WERI-Rb-1 (cell line): Measurements from ENCODE around the gene EEF1AKMT2.
"Not testable (repeated sequence)": the region's sequence is repeated elsewhere in the genome, so short reads cannot be mapped to it uniquely, and the experiment has no call there.

Experiments
- DNase-seq: peaks from one replicate; pipeline ENCODE4 v3.0.0-alpha.2; 2020
- H3K27ac ChIP-seq: fragments of 250-450 bp; sonication (Bioruptor Pico); 2 replicates; pipeline ENCODE4 v1.5.1; 2020; ENCODE audit warnings: mild to moderate bottlenecking, moderate library complexity
- H3K27me3 ChIP-seq: fragments of 250-450 bp; sonication (Bioruptor Pico); 2 replicates; pipeline ENCODE4 v1.5.1; 2021; ENCODE audit warnings: mild to moderate bottlenecking, low read depth, moderate library complexity; ENCODE audit not compliant: insufficient read depth, severe bottlenecking
- H3K36me3 ChIP-seq: fragments of 250-450 bp; sonication (Bioruptor Pico); 2 replicates; pipeline ENCODE4 v1.5.1; 2020; ENCODE audit warnings: mild to moderate bottlenecking, moderate library complexity
- H3K4me3 ChIP-seq: 2 replicates; pipeline ENCODE4 v1.5.1; 2011; ENCODE audit warnings: low read depth, mild to moderate bottlenecking, control low read depth, low read length
- H3K9me3 ChIP-seq: fragments of 250-450 bp; sonication (Bioruptor Pico); 2 replicates; pipeline ENCODE4 v1.5.1; 2021; ENCODE audit warnings: mild to moderate bottlenecking, moderate library complexity; ENCODE audit not compliant: severe bottlenecking
- TF ChIP-seq, protein P1 (sequence below): IDR thresholded peaks from 2 replicates; pipeline ENCODE4 v1.5.1; 2011; ENCODE audit warnings: low read depth, mild to moderate bottlenecking, control low read depth, inconsistent platforms, low read length

Gene EEF1AKMT2

DNA sequence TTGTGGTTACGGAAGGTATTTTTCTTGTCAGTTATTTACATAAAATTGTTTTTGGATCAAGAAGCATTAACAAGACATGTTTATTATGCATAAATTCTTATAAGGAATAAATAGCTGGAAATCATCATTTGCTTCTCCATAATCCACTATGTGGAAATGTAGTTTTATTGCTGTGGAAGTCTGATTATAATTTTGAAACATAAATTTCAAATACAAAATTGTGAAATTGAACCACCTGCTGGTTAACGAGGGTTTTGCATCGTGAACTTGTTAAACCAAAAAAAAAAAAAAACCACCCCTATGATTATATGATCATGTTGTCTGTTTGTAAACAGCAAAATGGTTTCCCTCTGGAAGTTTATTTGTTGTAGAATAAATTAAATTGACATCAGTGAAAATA lies 35.8 kb upstream of the EEF1AKMT2 start:
- H3K4me3 ChIP-seq, result no peak overlapping the region
- no peak overlapping the region for H3K27ac ChIP-seq
- peaks cover 52% of the 10 kb centered on the region for H3K36me3 ChIP-seq
- TF ChIP-seq, protein P1, sequence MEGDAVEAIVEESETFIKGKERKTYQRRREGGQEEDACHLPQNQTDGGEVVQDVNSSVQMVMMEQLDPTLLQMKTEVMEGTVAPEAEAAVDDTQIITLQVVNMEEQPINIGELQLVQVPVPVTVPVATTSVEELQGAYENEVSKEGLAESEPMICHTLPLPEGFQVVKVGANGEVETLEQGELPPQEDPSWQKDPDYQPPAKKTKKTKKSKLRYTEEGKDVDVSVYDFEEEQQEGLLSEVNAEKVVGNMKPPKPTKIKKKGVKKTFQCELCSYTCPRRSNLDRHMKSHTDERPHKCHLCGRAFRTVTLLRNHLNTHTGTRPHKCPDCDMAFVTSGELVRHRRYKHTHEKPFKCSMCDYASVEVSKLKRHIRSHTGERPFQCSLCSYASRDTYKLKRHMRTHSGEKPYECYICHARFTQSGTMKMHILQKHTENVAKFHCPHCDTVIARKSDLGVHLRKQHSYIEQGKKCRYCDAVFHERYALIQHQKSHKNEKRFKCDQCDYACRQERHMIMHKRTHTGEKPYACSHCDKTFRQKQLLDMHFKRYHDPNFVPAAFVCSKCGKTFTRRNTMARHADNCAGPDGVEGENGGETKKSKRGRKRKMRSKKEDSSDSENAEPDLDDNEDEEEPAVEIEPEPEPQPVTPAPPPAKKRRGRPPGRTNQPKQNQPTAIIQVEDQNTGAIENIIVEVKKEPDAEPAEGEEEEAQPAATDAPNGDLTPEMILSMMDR, result 0 out of 2 replicates have a peak, but pooled peaks have one; percentile 8
- no peak for DNase-seq
- no peaks in the 10 kb centered on the region for H3K27me3 ChIP-seq
- H3K9me3 ChIP-seq, result no peaks in the 10 kb centered on the region

DNA sequence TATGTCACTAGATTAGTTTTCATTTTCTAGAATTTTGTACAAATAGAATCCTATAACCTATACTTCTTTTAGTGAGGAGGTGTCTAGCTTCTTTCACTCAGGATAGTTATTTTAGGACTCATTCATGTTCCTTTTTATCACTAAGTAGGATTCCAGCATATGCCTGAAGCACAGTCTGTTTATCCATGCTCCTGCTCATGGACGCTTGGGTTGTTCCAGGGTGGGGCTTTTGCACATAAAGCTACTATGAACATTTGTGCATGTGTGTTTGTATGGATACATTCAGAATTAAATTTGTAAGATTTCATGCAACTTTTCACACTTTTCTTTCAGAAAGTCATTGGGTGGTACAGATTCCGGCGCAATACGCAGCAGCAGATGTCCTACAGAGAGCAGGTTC lies 34.6 kb upstream of the EEF1AKMT2 start:
- H3K9me3 ChIP-seq, result no peaks in the 10 kb centered on the region
- H3K27me3 ChIP-seq, result no peaks in the 10 kb centered on the region
- no peak overlapping the region for H3K27ac ChIP-seq
- no peak overlapping the region for H3K4me3 ChIP-seq
- peaks cover 42% of the 10 kb centered on the region for H3K36me3 ChIP-seq
- TF ChIP-seq, protein P1, result no peak
- no peak for DNase-seq

DNA sequence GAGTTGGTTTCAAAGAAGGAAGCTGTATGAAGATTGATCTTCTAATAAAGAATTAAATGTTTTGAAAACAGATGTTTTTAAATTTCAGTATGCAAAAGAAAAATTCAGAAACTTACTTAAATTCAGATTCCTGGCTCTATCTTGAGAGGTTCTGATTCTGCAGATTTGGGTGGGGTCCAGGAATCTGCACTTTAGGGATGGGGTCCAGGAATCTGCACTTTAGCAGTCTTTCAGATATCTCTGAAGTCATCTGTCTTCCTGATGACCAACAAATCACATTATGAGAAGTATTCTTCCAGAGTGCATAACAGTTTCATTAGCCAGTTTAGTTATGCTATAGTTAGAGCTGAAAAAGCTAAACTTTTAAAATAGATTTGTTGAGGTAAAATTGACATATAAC lies 34.0 kb upstream of the EEF1AKMT2 start:
- DNase-seq, result no peak
- Histone ChIP-seq H3K27me3 (no peaks in the 10 kb centered on the region), H3K9me3 (no peaks in the 10 kb centered on the region), H3K36me3 (peaks cover 38% of the 10 kb centered on the region), H3K4me3 (no peak overlapping the region), H3K27ac (no peak overlapping the region)
- TF ChIP-seq, protein P1, result no peak

DNA sequence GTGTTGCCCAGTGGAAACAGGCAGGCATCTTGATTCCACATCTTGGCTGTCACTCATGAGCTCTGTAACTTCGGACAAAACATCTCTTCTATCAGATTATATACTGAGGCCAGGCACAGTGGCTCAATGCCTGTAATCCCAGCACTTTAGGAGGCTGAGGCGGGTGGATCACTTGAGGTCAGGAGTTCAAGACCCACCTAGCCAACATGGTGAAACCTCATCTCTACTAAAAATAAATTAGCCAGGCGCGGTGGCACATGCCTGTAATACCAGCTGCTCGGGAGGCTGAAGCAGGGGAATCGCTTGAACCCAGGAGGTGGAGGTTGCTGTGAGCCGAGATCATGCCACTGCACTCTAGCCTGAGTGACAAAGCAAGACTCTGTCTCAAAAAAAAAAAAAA lies 33.2 kb upstream of the EEF1AKMT2 start:
- DNase-seq, H3K9me3 ChIP-seq, H3K4me3 ChIP-seq, H3K27ac ChIP-seq, H3K27me3 ChIP-seq: not testable (repeated sequence)
- peaks cover 31% of the 10 kb centered on the region for H3K36me3 ChIP-seq

DNA sequence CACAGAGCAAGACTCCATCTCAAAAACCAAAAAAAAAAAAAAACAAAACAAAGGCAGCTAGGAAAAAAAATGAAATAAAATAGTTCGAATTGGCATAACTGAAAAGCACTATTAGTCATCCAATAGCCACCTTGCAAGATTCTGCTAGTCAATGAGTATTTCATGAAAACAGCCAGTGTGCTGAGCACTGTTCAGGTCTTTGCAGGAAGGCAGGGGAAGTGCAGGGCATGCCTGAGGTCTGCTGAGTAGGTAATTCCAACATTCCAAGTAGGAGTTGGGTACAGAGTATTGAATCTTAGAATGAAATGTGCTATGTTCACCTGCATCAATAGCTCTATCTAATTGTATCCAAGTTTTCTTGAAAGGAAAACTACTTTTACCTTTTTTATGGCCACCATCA lies 32.8 kb upstream of the EEF1AKMT2 start:
- Histone ChIP-seq H3K27ac (no peak overlapping the region), H3K27me3 (no peaks in the 10 kb centered on the region), H3K9me3 (no peaks in the 10 kb centered on the region), H3K36me3 (peaks cover 27% of the 10 kb centered on the region), H3K4me3 (no peak overlapping the region)
- TF ChIP-seq, protein P1, result no peak
- no peak for DNase-seq

DNA sequence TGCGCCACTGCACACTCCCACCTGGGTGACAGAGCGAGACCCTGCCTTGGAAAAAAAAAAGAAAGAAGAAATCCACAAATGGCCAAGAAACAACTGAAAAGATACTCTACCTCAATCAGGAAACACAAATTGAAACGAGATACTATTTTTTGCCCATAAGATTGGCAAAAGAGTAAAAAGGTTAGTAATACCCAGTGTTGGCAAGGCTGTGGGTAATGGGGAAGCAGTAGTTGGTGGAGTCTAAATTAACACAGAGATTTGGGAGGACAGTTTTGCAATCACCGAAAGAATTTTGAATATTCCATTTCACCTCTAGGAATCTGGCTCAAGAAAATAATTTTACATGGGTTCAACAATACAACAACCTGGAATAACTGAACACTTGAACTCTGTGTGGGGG lies 29.8 kb upstream of the EEF1AKMT2 start:
- Histone ChIP-seq H3K9me3 (no peaks in the 10 kb centered on the region), H3K27ac (no peak overlapping the region)
- DNase-seq, result no peak

More for the DNA sequence above, 29.8 kb upstream of the EEF1AKMT2 start:
- Histone ChIP-seq H3K27me3 (no peaks in the 10 kb centered on the region), H3K4me3 (no peak overlapping the region), H3K36me3 (peaks cover 13% of the 10 kb centered on the region)
- TF ChIP-seq, protein P1, result no peak
